Measurements from ENCODE around the gene KLK8.
"Not testable (repeated sequence)": the region's sequence is repeated elsewhere in the genome, so short reads cannot be mapped to it uniquely, and the experiment has no call there.

KLK8 gene

DNA sequence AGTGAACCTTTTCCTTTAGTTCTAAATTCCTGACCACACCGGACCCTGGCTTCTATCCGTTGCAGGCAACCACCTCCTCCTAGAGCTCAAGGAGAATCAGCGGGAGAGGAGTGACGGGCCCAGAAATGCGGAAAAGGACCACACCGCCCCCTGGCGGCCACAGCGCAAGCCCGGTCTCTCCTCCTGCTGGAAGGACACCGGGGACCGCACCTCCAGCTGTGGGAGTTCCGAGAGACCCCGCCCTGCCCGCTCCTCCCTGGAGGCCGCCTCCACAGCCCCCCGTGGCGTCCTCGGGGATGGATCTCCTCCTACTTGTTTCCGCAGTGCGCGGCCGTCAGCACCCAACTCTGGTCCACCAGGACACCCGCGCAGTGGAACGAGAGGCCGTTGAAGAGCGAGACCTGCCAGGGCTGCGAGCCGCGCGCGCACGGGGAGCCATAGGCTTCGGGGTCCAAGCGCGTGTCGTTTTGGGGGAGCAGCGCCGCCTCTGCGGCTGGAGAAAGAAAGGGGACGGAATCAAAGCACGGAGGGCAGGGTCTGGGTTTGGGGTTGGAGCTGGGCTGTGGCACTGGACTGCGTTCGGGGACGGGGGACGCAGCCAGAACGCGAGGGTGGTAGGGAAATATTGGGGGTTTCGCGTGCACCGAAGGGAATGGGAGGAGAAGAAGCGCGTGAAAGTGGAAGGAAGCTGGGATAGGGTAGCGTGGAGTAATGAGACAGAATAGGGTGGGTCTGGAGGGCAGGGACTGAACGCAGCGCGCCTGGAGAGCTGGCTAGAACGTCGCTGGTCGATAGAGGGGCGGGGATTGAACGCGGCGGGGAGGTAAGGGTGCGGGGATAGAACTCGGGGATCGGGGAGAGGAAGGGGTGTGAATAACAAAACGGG lies 15.6 kb upstream of the KLK8 start:
- DNase-seq, result peak; percentile 53 to 59

DNA sequence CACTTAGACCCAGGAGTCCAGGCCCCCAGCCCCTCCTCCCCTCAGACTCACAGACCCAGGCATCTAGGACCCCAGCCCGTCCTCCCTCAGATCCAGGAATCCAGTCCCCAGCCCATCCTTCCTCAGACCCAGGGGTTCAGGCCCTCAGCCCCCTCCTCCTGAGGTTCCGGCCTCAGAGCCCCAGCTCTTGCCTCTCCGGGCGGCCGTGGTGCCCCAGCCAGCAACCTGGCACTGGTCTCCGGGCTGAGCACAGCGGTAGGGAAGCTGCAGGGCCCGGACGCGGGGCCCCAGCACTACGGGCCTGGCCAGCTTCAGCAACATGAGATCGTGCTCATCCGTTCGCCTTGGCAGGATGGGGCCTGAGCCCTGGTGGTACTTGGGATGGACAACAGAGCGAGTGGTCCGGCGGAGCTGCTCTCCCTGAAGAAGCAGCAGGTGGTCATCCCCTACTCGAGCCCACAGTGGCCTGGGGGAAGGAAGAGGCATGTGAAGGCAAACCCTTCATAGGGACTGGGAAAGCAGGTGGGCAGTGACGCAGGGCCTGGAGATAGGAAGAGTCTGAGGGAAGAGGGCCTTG lies 14.4 kb upstream of the KLK8 start:
- no peak for DNase-seq

DNA sequence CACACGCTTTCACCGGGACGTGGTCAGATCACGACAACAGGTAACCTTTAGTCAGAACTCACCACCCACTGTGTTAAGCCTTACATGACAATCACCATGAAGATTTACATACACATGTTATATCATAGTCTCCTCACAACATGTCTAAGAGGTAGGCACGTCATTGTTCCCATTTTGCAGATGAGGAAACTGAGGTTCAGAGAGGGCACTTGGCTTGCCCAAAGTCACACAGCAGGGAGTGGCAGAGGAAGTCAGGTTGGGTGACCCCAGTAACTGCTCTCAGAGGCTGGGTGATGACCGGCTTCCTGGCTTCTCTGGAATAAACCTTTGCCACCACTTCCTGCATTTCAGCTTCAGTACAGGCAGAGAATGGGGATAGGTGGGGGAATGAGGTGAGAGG lies 12.8 kb upstream of the KLK8 start:
- no peak for DNase-seq

DNA sequence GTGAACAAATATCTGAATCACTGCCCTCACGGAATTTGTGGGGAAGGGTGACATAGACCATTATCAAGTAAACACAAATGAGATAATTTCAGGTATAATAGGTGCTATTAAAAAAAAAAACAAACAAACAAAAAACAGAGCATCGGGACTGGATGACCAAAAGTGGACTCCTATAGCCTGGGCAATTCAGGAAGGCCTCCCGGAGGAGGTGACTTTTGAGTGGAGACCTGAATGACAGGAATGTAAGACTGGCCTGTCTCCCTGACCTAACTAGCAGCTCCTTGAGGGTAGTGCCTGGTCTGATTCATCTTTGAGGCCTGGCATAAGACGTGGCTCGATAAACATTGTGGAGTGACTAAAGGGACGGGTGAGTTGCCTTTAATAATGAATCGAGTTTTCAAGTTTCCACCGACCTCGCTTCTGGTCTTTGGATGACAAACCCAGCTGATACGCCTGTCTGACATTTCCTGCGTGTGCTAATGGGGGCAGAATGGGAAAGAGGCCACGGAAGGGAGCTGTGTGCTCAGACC lies 11.3 kb upstream of the KLK8 start:
- DNase-seq, result no peak

DNA sequence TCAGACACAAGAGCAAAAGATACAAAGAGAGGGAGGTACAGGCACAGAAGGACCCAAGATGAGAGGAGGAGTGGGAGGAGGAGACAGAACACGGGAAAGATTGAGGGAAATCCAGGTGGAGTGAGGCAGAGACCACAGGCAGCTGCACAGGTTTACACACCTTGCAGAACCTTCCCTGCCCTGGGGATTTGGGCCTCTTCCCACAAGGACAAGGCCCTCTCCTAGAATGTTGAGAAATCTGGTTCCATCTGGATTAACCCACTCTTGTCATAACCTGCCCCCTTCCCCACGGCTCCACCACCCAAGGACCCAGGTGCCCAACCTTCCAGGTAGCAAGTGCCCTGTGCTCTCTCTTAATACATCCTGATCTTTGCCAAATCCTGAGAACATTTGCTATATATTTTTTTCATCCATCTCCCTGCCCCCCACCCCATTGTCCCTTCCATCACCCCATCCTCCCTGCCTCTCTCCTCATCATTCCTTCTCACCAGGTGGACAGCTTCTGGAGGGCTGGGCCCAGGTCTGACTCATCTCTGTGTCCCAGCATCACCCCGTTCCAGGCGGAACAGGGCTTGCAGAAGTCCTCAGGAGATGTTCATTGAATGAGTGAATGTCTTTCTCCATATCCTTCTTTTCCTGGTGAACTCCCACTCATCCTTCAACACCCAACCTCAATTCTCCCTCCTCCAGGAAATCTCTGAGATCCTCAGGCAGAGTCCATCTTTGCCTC lies 8.8 kb upstream of the KLK8 start:
- DNase-seq, result no peak

DNA sequence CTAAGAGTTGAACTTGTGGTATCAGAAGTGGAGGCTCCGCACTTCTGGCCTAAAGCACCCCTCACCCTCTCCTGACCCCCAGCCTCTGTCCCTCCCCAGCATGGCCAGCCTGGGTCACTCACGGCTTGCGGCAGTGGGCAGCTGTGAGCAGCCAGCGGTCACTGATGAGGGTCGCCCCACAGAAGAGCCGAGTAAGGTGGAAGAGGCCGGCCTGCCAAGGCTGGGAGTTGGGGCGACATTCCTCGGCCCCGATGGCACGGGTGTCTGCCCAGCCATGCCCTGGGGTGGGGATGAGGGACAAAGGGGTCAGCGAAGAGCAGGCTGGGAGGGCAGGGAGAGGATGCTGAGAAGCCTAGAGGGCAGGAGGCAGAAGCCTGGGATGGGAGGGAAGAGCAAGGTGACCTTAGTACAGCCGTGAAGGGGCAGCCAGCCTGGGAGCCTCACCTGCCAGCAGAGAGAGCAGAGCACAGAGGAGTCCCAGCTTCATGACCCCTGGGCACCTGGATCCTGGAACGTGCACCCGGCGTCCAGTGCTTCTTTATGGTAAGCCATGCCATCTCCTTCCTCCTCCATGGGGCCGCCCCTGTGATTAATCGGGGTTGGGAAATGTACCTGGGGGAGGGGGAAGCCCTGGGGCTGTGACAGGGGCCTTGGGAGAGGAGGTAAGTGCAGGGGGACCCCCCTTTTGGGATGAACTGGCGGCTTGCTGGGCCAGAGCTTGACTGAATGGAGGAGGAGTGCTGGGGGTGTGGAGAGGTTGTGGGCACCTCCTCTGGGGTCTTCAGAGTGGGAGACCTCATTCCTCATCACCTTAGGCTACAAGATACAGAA lies 7.9 kb upstream of the KLK8 start:
- DNase-seq, result no peak

DNA sequence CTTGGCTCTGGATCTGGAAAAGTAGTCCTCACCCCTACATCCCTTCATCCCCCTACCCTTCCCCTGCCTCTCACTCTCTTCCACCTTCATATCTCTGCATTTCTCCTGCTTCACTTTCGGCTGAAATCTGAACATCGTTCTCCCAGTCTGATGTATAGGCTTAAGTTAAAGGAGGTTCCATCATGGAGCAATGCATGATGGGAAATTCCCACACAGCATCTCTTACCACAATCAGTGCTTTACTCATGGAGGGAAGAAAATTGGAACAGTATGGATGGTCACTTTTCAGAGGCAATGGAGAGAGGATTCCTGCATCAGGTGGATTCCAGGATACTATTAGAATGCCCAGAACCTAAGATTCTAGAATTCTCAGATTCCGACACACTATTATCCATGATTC lies 6.1 kb upstream of the KLK8 start:
- no peak for DNase-seq

DNA sequence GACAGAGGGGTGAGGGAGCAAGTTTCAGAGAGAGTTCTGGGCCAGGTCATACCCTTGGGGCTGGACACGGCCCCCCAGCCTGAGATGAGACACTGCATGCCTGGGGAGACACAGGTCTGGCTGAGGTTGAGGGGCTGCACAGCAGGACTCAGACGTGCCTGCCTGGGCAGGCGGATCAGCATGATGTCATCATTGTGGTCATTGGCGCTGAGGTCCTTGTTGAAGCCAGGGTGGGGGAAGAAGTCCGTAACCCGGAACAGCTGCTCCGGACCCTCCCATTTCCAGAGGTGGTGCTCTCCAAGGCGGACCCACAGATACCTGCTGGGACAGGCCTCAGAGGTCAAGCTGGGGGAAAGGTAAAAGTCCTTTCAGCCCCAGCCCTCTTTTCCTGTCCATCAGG lies 5.0 kb upstream of the KLK8 start:
- DNase-seq, result no peak

DNA sequence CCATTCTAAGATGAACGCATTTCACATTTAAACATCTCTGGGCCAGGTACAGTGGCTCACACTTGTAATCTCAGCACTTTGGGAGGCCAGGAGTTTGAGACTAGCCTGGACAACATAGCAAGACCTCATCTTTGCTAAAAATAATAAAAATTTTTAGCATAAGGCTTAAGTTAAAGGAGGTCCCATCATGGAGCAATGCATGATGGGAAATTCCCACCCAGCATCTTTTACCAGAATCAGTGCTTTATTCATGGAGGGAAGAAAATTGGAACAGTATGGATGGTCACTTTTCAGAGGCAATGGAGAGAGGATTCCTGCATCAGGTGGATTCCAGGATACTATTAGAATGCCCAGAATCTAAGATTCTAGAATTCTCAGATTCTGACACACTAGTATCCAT lies 3.8 kb upstream of the KLK8 start:
- no peak for DNase-seq

DNA sequence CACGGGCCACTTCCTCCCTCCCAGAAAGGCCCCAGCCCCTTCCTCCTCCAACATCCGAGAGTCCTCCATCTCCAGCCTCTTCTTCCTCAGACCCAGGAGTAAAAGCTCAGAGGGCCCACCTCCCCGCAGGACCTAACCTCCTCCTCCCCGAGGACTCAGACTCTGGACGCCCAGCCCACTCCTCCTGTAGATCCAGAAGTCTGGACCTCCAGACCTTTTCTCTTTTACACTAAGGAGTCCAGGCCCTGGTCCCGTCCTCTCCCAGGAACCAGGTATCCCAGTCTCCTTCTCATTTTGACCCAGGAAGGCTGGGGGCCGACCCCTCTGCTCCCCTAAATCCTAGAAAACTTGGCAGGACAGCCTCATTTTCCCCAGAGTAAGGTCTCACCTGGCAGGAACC lies 1.9 kb upstream of the KLK8 start:
- no peak for DNase-seq

DNA sequence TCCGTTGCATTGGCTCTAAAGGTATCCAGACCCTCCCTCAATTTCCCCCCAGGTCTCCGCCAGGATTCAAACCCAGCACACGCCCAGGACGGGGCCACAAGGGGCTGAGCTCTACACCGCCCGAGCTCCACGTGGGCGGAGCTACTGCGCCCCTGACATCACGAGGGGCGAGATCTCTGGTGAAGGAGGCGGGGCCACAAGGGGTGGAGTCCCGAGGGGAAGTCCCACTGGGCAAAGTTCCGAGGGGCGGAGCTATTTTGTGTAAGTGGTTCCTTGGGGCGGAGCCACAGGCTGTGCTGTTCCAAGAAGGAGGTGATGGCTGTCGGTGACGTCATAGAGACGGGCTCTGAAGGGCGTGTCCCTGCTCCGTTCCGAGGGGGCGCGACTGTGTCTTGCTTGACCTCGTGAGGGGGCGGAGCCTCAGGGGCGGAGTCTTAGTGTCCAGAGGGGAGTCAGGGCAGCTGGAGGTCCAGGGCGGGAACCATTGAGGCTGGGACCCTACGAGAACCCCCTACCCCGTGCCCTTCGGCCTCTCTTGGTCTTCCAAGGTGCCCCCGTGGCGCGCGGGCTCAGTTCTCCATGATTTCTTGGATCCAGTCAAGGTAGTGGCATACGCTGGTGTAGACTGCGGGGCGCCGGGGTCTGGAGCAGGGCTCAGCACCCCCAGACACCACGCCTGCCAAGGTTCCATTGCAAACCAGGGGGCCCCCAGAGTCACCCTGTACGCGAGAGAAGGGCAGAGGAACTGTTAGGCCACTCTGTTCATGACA lies 1.3 kb upstream of the KLK8 start:
- DNase-seq, result peak in 1 of 2 donors; percentile 10

DNA sequence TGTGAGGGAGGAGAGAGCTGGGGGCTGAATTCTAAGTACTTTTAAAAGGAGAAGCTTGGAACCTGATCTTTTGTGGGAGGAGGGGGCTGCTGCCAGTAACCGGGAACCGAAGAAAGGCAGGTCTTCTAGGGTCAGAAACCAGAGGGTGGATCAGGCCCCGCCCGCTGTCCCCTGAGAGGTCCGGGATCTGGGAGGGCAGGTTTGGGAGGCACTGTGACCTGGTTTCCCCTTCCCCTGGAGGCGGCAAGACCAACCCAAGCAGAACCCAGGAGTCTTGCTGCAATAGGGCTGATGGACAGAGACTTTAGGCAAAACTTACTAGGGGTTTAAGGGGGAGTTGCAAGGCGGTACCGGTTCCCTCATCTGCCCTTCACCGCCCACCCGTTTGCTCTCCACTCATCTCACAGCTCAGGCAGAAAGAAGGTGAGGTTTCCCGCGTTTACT lies 707 bp upstream of the KLK8 start:
- no peak for DNase-seq

DNA sequence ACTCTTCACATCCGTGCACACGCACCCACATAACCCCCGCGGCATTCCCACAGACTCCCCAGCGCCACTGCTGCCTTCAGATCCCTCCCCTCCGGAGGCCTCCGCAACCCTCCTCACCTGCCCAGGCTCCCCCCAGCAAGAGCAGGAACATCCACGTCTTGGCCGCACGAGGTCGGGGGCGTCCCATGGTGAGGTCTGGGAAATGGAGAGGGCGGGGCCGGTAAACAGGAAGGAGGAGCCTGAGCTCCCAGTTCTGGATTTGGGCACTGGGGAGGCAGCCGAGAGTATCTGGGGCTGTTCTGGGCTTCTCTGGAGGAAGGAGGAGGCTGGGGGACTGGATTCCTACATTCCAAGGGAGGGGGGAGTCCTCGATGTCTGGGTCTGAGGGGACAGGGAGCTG lies 423 bp downstream of the KLK8 start:
- DNase-seq, result no peak

DNA sequence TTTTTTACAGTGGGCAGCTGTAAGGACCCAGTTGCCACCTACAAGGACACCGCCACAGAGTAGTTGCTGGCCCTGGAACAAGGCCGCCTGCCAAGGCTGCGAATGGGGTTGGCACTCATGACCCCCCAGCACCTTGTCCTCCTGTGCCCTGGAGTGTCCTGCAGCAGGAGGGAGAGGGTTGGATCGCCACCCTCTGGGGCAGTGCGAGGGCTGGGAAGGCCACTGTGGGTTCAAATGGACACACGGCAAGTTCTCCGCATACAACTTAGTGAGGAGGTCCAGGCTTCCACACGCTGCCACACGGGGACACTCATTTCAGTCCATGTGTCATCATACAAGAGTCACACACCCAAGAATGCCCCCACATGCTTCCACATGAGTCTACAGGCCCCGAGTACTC lies 978 bp downstream of the KLK8 start:
- no peak for DNase-seq

DNA sequence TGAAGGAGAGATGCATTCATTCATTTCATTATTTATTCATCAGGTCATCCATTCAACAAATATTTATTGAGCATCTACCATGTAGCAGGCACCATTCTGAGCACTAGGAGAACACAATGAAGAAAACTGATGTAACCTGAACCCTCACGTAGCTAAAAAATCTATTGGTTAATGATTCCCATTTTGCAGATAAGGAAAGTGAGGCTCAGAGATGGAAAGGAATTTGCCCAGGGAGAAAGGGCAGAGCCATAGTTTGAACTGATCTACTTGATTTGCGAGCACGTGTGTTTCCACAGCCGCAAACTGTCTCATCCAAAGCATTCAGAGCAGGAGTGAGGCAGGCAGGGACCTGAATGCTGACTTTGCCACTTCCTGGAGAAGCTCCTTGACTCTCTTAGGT lies 2.7 kb downstream of the KLK8 start:
- DNase-seq, result no peak

DNA sequence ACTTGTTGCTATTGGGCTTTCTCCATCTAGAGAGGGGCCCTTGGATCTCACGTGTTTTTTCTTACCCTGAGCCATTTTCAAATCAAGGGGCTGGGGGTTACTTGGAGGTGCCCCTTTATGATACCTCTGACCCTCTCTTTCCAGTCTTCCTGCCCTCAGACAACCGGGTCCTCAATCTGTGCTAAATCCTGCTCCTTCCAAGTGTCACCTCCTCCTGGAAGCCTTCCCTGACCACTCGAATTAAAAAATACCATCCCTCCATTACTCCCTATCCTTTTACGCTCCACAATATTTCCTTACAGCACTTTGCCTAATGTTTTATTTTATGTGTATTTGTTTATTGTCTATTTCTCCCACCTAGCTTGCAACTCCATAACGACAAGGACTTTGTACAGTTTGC lies 3.3 kb downstream of the KLK8 start:
- DNase-seq, result no peak

DNA sequence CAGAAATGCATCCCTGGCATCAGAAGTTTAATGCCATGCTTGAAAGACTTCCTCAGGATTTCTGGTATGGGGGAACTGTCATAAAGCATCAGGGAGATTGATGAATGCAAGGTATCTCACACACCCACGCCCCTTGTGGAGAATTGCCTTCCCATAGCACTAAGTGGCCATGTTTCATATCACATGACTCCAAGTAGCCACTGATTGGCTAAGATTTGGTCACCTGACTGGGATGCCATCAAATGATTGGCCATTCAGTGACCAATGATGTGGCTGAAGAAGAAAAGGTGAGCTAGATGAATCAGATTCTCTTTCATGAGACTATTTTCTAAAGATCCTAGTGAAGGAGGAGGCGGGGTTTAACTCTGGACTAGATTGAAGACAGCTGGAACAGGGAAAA lies 7.3 kb downstream of the KLK8 start:
- no peak for DNase-seq

DNA sequence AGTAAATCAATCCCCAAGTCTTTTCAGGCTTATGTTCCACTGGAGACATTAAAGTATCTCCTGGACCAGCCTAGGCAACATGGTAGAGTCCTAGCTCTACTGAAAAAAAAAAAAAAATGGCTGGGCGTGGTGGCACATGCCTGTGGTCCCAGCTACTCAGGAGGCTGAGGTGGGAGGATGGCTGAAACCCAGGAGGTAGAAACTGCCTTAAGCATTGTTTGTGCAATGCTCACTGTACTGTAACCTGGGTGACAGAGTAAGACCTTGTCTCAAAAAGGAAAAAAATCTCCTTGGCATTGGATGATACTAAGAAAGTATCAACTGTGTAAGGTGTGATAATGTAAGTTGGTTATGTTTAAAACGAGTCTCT lies 8.8 kb downstream of the KLK8 start:
- DNase-seq, result no peak

DNA sequence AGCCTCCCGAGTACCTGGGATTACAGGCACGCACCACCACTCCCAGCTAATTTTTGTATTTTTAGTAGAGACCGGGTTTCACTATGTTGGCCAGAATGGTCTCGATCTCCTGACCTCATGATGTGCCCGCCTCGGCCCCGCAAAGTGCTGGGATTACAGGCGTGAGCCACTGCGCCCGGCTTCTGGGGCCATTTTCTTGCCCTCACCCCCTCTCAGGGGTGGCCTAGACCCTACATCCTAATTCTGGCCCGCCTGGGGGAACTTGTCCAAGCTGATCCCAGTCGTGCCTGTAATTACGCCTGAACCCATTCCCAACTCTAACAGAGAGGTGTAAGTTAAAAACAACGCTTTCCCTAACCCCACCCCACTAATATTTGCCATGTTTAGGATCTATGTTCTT lies 17.0 kb downstream of the KLK8 start:
- DNase-seq, result not testable (repeated sequence)

DNA sequence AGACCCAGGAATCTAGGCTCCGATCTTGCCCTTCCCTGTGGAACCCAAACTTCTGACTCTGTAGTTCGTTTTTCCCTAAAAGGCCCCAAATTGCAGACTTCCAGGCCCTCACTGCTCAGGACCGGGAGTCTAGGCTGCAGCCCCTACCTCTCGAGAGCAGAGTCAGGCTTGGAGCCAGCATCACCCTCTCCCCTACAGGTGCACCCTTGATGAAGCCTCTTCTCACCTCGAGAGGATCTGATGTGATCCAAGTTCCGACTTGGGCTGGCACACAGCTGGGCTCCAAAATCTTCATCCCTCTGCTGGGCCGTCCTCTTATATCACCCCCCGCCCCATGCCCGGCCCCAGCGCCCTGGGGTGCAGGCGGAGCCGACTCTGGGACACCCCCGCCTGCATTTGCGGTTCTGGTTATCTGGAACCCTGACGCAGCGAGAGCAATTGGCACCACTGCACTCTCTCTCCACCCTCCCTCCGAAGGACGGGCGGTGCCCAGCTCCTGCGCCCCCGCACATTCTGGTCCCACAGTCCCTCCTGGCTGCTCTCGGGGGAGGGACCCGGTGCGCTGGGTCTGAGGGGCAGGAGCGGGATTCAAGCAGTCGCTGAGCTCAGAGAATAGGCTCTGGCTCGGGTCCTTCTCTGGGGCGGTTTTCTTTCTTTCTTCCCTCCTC lies 17.6 kb downstream of the KLK8 start, which contains the start of gene KLK7:
KLK7 (minus strand) TSS at position 293 of the 668 bp plus-strand sequence. CDS start 1,518 bp downstream, outside the sequence.
- DNase-seq, result no peak

DNA sequence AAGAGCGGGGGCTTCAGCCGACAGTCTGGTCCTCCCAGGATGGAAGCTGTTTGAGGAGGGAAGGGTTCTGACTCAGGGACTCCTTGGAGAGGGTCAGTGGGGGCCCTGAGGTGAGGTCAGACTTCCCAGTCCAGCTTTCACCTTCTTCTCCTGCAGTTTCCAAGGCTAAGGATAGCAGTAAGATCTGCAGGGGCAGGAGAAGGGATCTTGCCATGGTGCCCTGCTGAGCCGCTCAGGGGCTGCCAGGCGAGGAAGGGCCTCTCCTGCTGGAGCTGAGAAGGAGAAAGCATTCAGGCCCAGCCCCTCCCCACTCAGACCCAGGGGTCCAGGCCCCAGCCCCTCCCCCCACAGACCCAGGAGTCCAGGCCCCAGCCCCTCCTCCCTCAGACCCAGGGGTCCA lies 19.2 kb downstream of the KLK8 start:
- DNase-seq, result no peak
